HG02610 (cell line): ENCODE measurements around the gene TWIST2.

Experiments
- ATAC-seq: cut with Tn5 transposase; IDR thresholded peaks from one replicate; pipeline ENCODE4 v1.9.1; 2021; ENCODE audit warnings: mild to moderate bottlenecking, moderate library complexity; ENCODE audit not compliant: unreplicated experiment

The TWIST2 gene

DNA sequence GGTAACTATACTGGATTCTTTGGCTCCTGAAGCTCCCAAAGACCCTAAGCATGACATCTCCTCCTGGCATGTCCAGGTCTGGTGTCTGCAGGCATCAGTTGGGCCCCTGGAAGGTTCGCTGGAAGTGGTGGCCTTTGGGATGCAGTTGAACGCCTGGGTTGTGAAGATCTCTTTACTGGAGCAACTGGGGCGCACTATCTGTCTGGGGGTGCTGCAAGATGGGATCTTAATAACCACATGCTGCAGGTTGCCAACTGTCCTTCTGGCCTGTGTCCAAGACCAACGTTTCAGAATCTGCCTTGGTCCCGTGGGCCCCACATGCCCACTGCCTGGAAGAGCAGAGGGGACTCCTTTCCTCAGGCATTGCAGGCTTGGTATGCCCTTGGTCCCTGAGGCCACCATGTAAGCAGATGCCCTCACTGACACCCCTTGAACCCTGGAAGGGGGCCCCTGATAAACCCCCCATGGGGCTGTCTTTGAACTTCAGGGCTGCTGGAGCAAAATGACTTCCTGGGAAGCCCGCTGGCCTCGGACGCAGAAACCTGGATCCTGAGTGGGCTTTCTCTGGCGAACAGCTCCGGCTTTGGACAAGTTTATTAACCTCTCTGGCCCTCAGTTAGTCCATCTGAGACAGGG lies 101.9 kb downstream of the TWIST2 start:
- no peak for ATAC-seq

DNA sequence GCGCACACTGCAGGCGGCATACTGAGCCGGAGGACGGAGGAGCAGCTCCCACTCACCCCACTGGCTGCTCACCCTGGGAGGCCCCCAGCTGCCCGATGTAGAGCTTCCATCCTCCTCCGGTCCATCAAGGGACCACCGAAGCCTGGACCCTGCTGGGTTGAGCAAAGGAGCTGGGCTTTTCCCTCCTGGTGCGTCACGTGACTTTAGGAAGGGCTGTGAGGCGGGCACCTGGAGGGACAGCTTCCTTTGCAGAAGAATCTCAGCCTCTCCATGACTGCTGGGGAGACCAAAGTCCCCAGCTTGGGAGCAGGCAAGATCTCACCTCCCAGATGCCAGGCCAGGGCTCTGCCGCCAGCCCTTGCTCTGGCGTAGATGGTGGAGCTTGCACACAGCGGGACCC lies 102.7 kb downstream of the TWIST2 start:
- ATAC-seq, result no peak

DNA sequence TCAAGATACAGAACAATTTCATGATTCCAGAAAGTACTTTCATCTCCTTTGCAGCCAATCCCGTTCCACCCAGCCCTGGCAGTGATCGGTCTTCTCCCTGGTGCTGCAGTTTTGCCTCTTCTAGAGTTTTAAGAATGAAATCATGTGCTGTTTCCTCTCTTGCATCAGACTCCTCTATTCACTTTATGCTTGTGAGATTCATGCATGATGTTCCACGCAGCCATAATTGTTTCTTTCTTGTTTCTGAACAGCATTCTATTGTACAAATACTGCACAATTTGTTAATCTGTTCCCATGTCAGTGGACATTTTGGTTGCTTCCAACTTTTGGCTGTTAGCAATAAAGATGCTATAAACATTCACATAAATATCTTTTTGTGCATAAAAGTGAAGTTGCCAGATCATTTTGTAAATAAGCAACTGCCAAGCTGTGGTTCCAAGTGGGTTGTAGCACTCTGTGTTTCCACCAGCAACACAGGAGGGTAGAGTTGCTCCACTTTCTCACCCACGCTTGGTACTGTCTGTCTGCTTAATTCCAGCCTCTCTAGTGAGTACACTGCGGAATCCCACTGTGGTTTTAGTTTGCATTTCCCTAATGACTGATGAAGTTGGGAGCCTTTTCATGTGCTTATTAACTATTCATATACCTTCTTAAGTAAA lies 104.5 kb downstream of the TWIST2 start:
- no peak for ATAC-seq

DNA sequence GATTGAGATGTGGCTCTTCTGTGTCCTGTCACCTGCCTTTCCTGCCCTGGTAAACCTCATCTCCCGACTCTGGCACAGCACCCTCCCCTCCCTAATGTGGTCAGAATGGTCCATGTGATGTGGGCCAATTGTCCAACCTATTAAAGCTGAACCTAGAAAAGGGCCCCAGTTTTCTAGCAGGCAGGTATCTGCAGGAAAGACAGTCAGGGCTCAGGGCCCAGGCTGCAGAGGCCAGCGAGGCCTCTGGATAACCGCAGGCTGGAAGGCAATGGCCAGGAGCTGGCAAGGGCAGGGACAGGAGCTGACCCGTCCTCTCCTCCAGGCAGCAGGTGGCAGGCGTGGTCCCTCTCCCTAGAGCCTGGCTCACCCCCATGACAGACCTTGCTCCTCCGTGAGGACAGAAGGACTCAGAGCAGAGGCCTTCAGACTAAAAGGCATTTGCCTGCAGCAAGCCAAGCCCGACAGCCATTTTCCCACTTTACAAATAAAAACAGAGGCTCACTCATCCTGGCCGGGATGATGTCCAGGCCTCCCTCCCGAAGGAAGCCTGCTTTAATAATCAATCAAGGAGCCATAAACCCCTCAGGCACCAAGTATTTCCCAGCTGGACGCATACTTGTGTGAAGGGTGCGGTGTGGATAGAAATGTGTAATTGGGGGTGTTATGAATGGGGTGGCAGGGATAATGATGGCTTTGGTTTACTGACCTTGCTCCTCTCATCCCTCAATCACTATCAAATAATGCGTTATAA lies 107.1 kb downstream of the TWIST2 start:
- no peak for ATAC-seq

DNA sequence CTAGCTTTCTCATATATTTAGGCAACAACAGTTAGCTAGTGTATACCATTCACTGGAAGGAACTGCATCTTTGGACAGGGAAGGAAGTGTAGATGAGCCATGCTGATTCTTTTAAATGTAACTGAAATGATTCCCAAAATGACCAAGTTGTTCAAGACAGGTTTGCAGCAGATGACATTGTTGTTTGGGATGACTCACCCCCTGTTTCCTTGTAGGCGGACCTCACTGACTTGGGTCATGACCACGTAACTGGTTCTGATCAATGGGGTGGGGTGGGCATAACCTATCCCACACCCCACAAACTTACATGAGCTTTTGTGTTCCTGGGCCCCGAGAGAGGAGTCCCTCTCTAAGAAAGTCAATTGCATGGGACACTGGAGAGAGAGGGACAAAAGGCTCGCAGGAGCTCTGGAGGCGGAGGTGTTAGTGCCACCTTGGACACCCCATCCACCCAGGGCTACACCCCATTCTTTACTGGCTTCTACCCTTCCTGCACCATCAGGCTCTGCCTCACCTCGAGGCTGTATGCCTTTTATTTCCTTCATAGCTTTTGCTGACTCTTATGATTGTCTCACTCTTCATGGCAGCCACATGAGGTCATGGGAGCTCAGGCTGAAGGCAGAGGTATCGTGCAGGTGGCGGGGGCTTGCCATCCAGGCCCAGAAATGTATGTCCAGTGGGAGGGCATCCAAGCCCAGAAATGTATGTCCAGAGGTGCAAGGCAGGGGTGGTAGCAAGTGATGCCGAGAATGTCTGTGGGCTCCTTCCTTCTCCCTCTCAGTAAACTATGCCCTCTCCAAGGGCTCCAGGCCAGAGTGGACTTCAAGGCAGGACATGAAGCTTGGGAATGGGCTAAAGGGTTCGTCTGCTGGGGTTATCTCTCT lies 108.0 kb downstream of the TWIST2 start:
- ATAC-seq, result no peak

DNA sequence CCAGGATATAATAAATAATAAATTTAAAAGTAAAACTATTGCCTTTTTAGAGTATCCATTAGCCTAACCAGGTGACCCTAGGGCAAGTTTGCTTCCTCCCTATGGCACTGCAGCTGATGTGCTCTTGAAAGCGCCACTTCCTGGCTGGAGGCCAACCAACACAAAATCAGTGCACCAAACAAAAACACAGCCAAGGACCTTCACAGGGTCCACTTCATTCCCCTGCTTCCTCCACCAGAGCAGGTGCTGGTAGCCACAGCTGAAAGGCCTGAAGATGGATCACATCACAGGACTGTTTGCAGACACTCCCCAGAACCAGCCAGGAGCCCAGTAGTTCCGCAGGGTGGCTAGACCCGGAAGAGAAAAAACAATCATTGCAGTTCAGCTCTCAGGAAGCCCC lies 108.8 kb downstream of the TWIST2 start:
- no peak for ATAC-seq
